ENCODE measurements around the gene C19orf44.

- TF ChIP-seq CTCF (IDR thresholded peaks at IDR 0.05) (no peak), POLR2AphosphoS5 (IDR thresholded peaks at IDR 0.05) (no peak), POLR2A (IDR thresholded peaks at IDR 0.05) (no peak), EP300 (IDR thresholded peaks at IDR 0.05) (no peak)
These were observed 10.8 kb downstream of the C19orf44 start for GRCh38 chr19:16506961-16507360.
